Measurements from ENCODE around the gene KCNA1.
"Not testable (repeated sequence)": the region's sequence is repeated elsewhere in the genome, so short reads cannot be mapped to it uniquely, and the experiment has no call there.

Gene KCNA1

DNA sequence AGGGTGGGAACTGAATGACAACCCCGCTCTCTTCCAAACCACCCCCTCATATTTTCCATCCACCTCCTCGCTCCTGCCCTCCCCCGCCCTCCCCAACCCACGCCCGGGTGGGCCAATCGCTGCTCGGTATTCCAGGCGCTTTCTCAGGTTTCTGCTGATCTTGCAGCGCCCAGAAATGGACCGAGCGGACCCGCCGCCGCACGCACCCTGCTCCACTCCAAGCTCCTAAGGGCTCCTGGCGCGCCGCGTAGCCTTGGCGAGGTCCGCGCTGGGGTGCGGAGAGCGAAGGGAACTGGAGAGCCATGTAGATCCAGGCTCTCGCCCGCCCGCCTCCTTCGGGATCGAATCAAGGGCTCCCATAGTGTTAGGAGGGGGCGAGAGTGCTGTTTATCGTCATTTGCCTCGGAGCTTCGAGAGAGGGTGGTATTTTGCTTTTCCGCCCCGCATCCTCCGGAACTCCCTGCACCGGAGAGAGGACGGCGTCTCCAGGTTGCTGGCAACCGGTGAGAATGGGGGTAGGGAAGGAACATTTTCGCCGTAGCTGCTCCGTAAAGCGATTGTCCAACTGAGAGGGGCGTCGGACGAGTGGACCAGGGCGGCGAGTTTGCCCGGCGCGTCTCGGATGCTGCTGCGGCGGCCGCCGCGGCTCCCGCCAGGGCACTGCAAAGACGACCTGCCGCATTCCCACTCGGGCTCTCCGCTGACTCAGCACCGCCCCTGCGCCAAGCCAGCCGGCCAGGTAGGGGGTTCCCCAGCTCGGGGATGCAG lies at the start of gene KCNA1:
TSS of gene KCNA1 (plus strand) at position 172 of the 768 bp plus-strand sequence. CDS start 1,474 bp downstream, outside the sequence.
- no peak for DNase-seq (ENCODE audit: low read depth)

DNA sequence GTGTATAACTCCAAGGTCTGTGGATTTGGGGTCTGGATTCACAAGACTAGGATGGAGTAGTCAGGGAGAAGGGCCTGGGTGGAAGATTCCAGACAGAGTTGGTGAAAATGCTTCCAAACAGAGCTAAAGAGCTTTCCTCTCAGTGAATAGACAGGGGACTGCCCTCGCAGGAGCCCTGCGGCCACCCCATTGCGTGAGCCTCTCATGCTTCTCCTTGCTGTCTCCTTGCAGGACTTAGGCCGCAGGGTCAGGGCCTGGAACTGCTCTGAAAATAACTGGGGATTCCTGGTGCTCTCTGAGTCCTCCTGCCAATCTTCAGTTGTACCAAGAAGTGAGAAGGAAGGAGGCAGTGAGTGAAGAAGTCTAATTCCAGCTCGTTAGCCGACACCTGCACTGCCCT lies 49.0 kb upstream of the KCNA1 start:
- DNase-seq (ENCODE audit: low read depth) = no peak

DNA sequence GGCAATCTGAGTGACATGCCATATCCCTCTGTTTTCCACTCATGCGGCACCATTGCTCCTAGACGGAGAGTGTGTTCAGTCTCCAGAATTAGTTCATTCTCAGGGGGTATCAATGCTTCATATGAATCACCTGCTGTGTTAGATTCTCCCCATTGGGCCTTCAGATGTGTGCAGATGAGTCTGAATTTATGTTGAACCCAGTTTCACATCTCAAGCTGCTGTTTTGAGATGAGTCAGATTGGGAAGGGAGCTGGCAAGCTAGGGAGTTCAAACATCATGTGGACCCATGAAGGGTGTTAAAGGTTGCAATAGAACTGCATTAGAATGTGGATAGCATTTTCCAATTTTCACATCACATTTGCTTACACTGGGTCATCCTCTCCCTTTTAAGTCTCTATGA lies 46.9 kb upstream of the KCNA1 start:
- no peak for DNase-seq (ENCODE audit: low read depth)

DNA sequence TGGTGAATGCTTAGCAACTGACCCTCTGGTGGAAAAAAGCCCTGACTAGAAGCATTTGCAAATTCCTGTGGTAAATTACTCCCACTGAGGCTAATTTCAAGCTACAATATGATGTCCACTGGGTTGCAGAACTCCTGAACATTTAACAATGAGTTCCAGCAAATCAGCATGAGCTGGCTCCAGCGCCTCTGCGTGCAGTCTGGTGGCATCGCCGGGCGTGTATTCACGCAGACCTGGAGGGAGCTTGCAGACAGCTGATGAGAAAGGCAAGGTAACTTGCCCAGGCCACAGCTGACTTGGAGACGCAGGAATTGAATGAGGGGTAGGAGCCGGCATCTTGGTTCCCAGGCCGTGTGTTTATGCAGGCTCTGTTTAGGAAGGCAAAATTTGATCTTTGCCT lies 45.1 kb upstream of the KCNA1 start:
- DNase-seq (ENCODE audit: low read depth) = no peak

DNA sequence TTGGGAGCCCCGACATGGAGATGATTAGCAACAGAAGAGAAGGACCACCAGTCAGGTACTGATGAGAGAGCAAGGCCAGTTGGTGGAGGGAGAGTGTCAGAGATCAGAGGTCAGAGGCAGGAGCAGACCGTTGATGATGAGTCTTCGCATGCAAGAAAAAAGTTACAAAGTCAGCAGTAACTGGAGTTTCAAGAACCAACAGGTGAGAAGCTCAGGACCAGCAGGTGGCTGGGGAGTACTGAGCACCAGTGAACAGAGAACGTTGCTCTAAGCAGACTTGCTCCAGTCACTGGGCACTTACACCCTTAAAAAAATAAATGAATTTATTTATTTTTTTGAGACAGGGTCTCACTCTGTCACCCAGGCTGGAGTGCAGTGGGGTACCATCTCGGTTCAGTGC lies 44.5 kb upstream of the KCNA1 start:
- DNase-seq (ENCODE audit: low read depth) = no peak

DNA sequence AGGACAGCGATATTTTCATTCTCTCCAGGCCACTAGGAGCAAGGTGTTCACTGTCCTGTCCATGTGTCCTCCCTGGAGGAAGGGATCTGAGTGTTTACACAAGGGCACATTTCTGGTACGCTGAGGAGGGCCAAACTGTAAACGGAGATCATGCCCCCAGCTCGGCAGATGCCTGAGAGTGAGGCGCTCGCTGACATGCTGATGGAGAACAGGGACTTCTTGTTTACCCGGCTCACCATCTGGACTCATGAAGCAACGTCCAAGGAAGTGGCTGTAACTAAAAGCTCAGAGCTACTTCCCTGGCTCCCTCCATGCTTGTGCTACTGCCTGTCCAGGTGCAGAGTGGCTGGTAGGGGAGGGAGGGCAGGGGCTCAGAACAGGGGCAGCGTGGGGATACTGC lies 43.4 kb upstream of the KCNA1 start:
- DNase-seq (ENCODE audit: low read depth) = no peak

DNA sequence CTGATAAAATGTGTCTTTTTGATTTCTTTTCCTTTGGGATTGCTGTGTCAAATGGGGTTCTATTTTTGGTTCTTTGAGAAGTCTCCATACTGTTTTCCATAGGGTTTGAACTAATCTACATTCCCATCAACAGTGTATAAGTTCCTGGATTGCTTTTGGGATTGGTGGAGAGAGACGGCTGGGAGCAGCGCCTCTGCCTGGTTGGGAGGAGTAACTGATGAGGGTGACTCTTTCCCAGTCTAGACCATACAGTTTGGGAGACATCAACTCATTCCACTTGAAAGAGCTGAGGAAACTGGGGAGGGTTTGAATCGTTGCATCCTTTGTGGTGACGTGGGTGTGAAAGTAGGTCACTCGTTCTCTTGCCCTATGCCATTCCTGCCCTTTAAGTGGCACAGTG lies 42.3 kb upstream of the KCNA1 start:
- DNase-seq (ENCODE audit: low read depth) = no peak

DNA sequence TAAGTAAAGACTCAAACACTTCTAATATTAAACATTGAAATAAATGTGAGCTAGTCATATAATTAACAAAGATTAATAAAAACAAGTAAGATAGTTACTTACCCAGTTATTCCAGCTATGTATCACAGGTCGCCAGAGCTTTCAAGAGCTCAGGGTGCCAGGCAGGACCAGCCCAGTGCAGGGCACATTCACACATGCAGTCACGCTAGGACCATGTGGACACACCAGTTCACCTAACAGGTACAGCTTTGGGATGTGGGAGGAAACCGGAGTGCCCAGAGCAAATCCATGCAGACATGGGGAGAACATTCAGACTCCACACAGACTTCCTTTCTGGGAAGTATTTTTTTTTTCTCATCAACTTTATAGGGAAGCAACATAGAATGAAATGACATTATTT lies 39.3 kb upstream of the KCNA1 start:
- DNase-seq (ENCODE audit: low read depth) = no peak

DNA sequence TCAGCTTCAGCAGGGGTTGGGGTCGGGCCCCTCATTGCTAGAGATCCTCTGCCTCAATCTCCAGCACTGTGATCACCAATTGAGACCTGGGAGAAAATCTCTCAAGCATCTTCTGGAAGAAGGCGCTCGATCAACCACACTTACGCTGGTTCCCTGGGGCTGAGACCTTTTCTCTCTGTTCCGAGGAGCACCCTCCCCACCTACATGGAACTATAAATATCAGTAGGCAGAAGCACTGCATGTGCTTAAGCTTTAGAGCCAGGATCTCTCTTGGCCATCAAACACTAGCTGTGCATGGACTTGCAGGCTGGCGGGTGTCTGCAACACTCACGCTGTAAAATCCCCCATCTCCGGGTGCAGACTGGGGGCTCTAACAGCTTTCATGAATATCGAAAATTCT lies 38.2 kb upstream of the KCNA1 start:
- DNase-seq (ENCODE audit: low read depth) = no peak

DNA sequence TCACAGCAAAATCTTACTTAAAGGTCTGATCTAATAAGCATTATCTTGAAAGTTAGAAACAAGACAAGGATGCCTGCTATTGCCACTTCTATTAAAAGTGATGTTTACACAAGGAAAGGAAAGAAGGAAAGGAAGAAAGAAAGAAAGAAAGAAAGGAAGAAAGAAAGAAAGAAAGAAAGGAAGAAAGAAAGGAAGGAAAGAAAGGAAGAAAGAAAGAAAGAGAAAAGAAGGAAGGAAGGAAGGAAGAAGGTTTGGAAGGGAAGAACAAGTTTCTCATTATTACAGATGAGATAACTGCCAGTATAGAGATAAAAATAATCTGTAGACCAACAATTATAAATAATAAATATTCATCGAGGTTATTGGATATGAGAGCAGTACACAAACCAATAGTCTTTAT lies 35.8 kb upstream of the KCNA1 start:
- no peak for DNase-seq (ENCODE audit: low read depth)

DNA sequence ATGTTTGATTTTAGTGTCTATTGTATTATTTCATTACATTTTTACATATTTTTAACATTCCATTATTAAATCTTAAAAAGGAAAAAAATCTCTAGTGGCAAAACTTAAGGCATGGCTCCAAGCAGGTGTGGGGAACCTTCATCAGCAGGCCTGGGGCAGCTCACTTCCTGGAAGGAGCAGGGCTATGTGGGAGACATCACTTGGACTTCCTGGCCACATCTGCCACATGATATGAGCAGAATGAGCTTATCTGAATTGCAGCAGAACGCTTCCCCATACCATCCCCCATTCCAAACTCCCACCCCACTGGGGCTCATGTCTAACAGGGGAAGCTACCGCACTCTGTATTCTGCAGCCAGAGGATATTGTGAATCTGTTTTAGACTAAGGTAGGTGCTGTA lies 35.0 kb upstream of the KCNA1 start:
- no peak for DNase-seq (ENCODE audit: low read depth)

DNA sequence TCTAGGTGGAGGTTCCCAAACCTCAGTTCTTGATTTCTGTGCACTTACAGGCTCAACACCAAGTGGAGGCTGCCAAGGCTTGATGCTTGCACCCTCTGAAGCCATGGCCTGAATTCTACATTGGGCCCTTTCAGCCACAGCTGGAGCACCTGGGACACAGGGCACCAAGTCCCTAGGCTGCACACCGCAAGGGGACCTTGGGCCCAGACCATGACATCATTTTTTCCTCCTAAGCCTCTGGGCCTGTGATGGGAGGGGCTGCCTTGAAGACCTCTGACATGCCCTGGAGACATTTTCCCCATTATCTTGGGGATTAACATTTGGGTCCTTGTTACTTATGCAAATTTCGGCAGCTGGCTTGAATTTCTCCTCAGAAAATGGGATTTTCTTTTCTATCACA lies 30.2 kb upstream of the KCNA1 start:
- DNase-seq (ENCODE audit: low read depth) = not testable (repeated sequence)

DNA sequence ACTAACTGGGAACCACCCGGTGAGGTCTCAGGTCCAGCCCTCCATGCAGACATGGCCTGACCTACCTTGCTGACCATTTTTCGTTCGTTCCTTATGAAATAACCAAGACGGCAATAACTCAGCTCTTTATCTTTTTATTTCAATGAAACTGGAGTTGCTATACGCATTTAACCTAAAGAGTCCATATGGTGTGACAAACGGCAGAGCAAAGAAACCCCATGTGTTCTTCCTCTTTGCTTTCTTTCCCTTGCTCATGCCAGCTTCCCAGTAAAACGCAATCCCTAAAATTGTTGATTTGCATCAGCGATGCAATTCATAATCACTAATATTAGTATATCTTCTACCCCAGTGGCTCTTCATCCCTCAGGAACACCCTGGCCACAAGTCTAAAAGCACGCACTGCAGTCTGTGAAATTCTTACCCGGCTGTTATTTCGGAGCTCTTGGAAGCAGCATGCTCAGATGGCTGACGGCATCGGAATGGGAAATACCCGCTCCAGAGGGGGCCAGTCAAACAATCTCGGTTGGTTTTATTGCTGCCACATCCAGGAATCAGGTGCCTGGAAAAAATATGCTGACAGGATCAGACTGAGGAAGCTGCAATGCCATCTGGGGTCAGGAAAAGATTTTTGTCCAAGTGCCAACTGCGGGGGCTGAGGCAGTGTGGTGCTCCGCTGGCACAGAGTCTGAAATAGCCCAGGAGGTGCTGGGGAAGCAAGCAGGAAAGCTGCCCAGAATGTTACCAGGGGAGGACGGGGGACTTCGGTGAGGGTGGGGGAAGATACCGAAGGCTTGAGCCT lies 28.2 kb upstream of the KCNA1 start:
- DNase-seq (ENCODE audit: low read depth) = no peak

DNA sequence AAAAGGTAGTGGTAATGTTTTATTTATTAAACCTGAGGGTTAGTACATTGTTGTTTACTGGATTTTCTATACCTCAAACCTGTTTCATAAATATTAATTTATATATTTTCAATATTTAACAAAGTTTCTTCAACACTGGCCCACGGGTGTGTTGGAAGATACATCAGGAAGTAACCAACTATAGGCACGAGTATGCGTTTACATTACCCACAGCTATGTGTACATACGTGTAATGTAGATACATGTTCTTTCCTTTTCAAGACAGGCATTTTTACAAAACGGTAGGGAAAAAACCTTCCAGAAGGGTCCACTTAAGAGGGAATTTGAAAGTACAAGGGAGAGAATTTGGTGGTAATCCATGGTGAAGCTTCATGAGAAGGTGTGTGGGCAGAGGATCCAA lies 17.8 kb upstream of the KCNA1 start:
- no peak for DNase-seq (ENCODE audit: low read depth)

DNA sequence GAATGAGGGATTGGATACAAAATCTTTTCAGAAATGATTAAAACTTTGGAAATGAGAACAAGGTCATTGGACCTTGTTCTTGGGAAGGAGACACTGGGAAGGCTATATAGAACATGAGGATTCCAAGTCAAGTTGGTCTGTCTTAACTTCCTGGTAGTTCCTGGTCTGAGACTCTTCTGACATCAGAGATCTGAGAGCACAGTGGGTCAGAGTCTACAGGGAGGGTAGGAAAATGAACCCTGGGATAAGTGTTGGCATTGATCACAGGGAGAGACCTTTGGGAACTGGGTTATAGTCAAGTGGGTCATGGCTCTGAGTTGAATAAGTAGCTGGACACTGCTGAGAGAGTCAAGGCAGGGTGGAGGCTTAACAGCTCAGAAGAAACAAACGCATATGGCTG lies 17.3 kb upstream of the KCNA1 start:
- no peak for DNase-seq (ENCODE audit: low read depth)

DNA sequence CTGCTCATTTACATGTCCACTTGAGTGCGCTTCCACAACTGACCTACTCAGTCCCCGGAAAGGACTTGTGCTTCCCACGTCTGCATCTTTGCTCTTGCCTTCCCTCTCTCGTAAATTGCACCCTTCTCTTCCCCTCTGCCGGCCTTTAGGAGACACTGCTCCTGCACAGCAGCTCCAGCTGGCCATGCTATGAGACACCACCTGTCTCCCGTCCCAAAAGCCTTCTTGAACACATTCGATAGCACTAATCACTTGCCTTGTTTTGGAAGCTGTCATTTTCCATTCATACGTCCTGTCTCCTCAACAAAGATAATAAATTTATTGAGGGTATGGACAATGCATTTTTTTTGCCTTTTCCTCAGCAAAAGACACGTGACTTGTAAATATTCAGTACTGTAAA lies 15.7 kb upstream of the KCNA1 start:
- DNase-seq (ENCODE audit: low read depth) = no peak

DNA sequence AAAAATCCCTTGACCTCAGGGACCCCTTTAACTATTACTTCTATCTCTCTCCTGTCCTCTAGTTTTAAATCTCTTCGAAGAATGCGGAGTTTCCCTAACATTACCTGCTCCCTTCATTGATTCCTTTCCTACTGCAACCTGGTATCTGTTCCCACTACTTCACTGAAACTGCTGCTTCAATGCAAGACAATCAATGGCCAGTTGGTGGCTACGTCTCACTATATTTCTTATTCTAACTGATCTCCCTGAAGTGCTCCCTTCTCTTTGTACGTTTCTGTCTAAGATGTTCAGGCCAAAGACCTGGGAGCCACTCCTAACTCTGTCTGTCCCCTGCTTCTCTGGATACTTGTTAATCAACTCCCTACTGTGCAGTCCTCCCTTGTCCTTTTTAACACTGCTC lies 10.3 kb upstream of the KCNA1 start:
- no peak for DNase-seq (ENCODE audit: low read depth)

DNA sequence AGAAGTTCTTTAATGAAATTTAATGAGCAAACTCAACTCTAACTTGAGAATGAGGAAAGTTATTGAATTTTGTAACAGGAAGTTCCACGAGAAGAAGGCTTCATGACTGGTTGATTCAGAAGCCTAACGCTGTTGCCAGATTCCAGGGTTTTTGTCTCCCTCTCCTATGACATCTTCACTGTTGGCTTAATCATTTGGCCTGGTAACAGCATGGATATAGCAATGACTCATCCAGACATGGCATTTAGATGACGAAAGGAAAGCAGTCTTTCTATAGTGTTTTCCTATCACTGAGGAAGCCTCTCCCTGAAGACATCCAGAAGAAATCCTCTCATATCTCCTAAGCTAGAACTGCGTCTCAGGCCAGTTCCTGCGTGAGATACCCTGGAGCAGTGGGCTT lies 9.4 kb upstream of the KCNA1 start:
- no peak for DNase-seq (ENCODE audit: low read depth)

DNA sequence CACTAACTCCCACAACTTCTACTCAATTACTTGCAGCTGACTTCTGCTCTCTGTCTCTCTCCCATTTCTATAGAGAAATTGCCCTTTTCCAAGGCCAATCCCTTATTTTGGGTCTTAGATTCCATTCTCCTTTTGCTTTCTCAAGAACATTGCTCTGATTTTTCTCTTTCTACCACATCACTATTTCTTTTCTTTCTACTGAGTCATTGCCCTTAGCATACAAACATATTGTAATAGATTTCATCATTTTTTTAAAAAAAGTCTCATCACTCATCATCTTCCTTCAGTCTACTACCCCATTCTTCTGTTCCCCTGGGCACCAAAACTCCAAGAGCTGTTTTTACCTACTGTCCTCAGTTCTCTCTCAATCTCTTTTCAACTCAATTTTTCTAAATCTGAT lies 4.4 kb upstream of the KCNA1 start:
- DNase-seq (ENCODE audit: low read depth) = no peak

DNA sequence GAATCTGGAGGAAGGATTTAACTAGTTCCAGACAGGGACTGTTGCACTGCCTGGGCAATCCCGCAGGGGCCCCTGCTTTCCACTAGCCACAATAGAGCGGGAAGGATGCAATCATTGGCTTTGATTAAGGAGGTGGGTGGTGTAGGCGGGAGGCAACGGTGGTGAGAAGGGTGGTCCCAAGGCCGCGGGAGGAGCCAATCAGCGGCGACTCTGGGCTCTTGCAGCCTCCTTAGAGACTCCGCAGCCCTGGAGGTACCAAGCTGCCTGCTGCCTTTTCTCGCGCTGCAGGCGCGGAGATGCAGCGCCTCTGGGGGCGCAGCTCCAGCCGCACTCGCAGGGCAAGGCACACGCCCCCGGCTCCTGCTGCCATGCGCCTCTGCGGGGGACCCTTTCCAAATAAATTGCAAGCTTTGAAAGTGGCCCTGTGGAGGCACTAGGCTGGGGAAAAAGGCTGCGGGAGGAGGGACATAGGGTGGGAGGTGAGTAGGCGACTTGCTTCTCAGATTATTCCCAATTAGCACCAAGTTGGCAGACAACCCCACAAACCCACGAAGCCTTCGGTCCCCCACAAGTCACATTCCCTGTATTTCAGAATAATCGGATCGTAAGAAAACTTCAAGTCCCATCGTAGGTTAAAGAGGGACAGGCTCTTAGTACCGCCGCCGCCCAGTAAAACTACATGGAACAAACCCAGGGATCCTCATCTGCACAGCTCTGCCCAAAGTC lies 858 bp upstream of the KCNA1 start:
- DNase-seq (ENCODE audit: low read depth) = no peak

DNA sequence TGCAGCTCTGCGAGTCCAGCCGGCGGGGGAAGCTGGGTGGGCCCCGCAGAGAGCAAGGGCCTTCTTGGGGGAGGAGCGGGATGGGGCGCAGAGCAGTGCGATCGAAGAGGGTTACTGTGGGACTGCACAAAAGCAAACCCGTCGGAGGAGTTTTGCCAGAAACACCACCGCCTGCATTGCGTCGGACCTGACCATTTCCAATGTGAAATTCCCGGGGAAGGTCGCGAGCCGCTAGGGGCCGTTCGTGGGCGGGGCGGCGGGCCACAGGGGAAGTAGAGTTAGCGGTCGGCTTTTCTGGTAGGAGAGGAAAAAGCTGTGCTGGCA lies 333 bp upstream of the KCNA1 start:
- DNase-seq (ENCODE audit: low read depth) = no peak

DNA sequence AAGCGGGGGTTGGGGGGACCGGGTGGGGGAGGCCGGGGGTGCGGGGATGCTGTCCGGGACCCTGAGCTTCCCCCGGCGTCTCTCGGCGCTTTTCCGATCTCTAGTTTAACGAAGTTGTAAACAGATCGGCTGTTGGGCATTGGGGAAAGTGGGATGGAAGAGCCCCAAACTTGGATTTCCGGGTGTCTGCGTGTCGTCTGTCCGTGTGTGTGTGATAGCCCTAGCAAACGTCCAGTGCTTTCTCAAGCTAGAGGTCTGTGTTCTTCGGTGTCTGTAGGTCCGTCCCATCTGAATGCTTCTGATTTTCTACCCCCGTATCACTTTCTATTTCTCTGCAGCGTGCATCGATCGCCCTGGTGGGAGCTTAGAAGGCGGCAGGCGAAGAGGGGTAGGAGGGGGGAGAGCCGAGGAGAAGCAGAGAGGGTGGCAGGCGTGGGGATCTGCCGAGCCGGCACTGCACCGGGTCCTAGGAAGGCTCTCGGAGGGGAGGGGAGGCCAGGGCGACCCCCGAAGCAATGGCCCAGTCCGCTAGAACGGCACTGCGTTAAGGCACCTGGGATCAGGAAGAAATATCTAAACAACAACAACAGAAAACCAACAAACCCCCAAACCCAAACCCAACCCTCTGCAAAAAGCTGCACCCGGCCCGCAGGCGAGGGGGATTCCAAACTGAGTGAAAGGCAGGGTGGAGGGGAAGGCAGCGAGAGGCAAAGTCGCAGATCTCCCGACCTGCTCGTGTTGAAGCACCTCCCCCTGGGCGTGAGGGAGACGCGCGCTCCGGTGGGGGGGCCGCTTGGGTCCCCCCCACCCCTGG lies 1.0 kb downstream of the KCNA1 start:
- no peak for DNase-seq (ENCODE audit: low read depth)
